Neural cell (in vitro differentiated cells): ENCODE results near the gene MTA1.

Source experiments
- EP300 ChIP-seq: fragments of 450-650 bp; conservative IDR thresholded peaks from 2 replicates; pipeline ENCODE4 v1.6.1; 2014; ENCODE audit warnings: antibody characterized with exemption, mild to moderate bottlenecking, moderate library complexity; ENCODE audit not compliant: poor library complexity, severe bottlenecking
- EZH2 ChIP-seq: fragments of 200-600, 300-800 bp; shearing (Covaris generic), sonication (generic); IDR thresholded peaks from 2 replicates; pipeline ENCODE4 v1.6.1; 2014; ENCODE audit warnings: antibody characterized with exemption, low read length, borderline replicate concordance, mild to moderate bottlenecking; ENCODE audit not compliant: insufficient read depth, poor library complexity, severe bottlenecking
- MXI1 ChIP-seq: fragments of 450-650 bp; conservative IDR thresholded peaks from 2 replicates; pipeline ENCODE4 v1.6.1; 2014; ENCODE audit warnings: antibody characterized with exemption, mild to moderate bottlenecking; ENCODE audit not compliant: poor library complexity, severe bottlenecking
- POLR2AphosphoS5 ChIP-seq: IDR thresholded peaks from 2 replicates; pipeline ENCODE4 v1.6.1; 2012
- RAD21 ChIP-seq: fragments of 450-650 bp; conservative IDR thresholded peaks from 2 replicates; pipeline ENCODE4 v1.6.1; 2014; ENCODE audit warnings: antibody characterized with exemption, mild to moderate bottlenecking, moderate library complexity
- SMC3 ChIP-seq: fragments of 450-650 bp; conservative IDR thresholded peaks from 2 replicates; pipeline ENCODE4 v1.6.1; 2014; ENCODE audit warnings: antibody characterized with exemption, mild to moderate bottlenecking, moderate library complexity; ENCODE audit not compliant: poor library complexity
- TF ChIP-seq, protein P1 (sequence below): fragments of 450-650 bp; IDR thresholded peaks from 2 replicates; pipeline ENCODE4 v1.5.1; 2014; ENCODE audit warnings: antibody characterized with exemption, mild to moderate bottlenecking, moderate library complexity; ENCODE audit not compliant: poor library complexity, severe bottlenecking
- TF ChIP-seq, protein P2 (sequence below): IDR thresholded peaks from 2 replicates; pipeline ENCODE4 v1.6.1; 2012; ENCODE audit warnings: borderline replicate concordance

DNA sequence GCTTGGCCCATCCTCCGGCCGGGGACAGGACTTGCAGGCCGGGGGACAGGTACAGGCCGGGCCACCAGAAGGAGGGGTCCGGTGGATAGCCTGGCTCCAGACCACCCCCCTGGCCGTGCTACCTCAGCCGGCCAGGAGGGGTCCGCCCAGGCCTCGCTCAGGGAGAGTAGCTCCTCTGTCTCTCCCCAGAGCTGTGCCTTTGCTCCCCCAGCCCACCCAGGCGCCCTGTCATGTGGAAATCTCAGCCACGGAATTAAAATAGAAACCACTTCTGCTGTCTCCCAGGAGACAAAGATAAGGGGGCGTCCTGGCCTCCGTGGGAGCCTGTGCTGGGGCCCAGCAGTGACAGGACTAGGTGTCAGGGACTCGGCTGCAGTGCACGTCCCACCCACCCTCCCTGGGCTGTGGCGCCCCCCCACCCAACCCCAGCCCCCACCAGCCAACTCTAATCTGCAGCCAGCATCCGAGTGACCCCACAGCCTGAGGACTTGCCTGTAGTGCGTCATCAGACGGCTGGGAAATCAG is 51.7 kb downstream of the MTA1 start:
- TF ChIP-seq EZH2, result no peak
- TF ChIP-seq, protein P1, sequence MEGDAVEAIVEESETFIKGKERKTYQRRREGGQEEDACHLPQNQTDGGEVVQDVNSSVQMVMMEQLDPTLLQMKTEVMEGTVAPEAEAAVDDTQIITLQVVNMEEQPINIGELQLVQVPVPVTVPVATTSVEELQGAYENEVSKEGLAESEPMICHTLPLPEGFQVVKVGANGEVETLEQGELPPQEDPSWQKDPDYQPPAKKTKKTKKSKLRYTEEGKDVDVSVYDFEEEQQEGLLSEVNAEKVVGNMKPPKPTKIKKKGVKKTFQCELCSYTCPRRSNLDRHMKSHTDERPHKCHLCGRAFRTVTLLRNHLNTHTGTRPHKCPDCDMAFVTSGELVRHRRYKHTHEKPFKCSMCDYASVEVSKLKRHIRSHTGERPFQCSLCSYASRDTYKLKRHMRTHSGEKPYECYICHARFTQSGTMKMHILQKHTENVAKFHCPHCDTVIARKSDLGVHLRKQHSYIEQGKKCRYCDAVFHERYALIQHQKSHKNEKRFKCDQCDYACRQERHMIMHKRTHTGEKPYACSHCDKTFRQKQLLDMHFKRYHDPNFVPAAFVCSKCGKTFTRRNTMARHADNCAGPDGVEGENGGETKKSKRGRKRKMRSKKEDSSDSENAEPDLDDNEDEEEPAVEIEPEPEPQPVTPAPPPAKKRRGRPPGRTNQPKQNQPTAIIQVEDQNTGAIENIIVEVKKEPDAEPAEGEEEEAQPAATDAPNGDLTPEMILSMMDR, result peak; percentile 30
- no peak for TF ChIP-seq MXI1
- TF ChIP-seq, protein P2, sequence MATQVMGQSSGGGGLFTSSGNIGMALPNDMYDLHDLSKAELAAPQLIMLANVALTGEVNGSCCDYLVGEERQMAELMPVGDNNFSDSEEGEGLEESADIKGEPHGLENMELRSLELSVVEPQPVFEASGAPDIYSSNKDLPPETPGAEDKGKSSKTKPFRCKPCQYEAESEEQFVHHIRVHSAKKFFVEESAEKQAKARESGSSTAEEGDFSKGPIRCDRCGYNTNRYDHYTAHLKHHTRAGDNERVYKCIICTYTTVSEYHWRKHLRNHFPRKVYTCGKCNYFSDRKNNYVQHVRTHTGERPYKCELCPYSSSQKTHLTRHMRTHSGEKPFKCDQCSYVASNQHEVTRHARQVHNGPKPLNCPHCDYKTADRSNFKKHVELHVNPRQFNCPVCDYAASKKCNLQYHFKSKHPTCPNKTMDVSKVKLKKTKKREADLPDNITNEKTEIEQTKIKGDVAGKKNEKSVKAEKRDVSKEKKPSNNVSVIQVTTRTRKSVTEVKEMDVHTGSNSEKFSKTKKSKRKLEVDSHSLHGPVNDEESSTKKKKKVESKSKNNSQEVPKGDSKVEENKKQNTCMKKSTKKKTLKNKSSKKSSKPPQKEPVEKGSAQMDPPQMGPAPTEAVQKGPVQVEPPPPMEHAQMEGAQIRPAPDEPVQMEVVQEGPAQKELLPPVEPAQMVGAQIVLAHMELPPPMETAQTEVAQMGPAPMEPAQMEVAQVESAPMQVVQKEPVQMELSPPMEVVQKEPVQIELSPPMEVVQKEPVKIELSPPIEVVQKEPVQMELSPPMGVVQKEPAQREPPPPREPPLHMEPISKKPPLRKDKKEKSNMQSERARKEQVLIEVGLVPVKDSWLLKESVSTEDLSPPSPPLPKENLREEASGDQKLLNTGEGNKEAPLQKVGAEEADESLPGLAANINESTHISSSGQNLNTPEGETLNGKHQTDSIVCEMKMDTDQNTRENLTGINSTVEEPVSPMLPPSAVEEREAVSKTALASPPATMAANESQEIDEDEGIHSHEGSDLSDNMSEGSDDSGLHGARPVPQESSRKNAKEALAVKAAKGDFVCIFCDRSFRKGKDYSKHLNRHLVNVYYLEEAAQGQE, result no peak
- no peak for TF ChIP-seq EP300
- no peak for TF ChIP-seq POLR2AphosphoS5
- no peak for TF ChIP-seq SMC3
- no peak for TF ChIP-seq RAD21
